ENCODE data around the gene GGTLC1. TPM values are rescaled to one million over a fixed set of nuclear protein-coding genes. Genes with fewer than 3 reads are reported as not detected.
"Not testable (repeated sequence)": the region's sequence is repeated elsewhere in the genome, so short reads cannot be mapped to it uniquely, and the experiment has no call there.

Gene GGTLC1
- total RNA-seq, 2 experiments from 2014 or later: not detected

DNA sequence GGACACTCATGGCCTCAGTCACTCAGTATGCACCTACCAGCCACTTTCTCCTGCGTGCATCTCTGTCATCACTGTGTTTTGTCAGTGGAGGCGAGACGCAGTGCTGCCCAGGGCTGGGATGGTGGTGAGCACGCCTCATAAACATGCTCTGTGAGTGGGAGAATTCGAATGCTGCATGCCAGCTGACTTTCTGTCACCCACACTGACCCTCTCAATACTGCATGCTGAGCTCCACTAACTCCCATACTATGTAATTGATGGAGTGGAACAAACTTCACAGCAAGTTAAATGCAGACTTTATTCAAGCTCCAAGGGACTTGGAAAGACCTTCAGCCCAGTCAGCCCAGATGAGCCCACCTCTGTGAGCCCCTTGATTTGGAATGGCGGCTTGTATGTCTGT, 22.7 kb upstream of the GGTLC1 start:
- CTCF ChIA-PET: no interaction called here
- no peaks in the 10 kb centered on the region for H3K4me1 Mint-ChIP-seq
- H3K27ac Mint-ChIP-seq: no peak overlapping the region
- H3K4me3 Mint-ChIP-seq: no peak overlapping the region
- intact Hi-C loops (cut with DNase I, micrococcal nuclease): loop anchor here in 1 of 2 experiments (10.0 kb wide), 1 partner anchor 94 kb away; no protein-coding TSS in a partner anchor
- no peak for DNase-seq
- no peak for ATAC-seq
- POLR2A ChIA-PET: no interaction called here
- no peaks in the 10 kb centered on the region for H3K9me3 Mint-ChIP-seq (ENCODE audit: low read depth)
- no peaks in the 10 kb centered on the region for H3K36me3 Mint-ChIP-seq (ENCODE audit: low read depth)
- peaks cover 4% of the 10 kb centered on the region for H3K27me3 Mint-ChIP-seq

DNA sequence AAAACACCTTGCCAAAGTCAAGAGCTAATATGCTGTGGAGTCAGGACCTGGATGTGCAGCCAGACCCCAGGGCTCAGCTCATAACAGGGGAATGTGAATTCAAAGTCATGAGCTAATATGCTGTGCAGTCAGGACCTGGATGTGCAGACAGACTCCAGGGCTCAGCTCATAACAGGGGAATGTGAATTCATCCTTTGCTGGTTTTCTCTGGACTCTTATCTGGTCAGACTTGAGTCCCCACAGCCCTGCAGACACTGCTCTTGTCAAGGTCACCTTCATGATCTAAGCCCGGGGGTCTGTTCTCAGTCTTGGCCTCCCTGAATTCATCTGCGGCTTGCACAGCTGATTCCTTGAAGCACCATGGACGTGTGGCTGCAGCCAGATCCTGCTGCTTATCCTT, 19.2 kb upstream of the GGTLC1 start:
- Mint-ChIP-seq H3K4me3 (no peak overlapping the region), H3K27ac (no peak overlapping the region), H3K4me1 (no peaks in the 10 kb centered on the region), H3K9me3 (ENCODE audit: low read depth) (no peaks in the 10 kb centered on the region), H3K36me3 (ENCODE audit: low read depth) (no peaks in the 10 kb centered on the region), H3K27me3 (no peaks in the 10 kb centered on the region)
- ChIA-PET POLR2A (no interaction called here), CTCF (no interaction called here)
- intact Hi-C loops (cut with DNase I, micrococcal nuclease): loop anchor here in 1 of 2 experiments (10.0 kb wide), 1 partner anchor 907 kb away; no protein-coding TSS in a partner anchor
- DNase-seq (no peak), ATAC-seq (no peak)

DNA sequence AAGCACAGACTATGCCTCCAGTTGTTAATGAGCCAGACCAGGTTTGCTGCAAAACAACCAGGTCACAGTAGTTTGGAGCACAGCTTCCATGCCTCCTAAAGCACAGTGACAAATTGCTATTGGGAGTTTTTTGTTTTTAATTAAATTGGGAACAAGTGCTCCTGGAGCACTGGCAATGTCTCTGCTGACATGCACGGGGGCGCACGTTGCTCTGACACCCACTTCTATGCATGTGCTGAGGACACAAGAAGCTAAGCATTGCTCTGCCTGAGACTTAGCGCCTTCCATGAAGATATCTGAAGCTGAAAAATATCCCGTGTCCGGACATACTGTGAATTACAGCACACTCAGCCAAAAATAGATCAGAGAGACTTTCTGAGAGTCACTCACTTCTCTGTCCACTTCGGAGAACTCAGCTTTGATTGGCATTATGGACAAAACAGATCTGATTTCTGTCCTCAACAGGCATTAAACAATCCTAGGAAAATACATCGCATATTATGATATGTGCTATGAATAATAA, 18.6 kb upstream of the GGTLC1 start:
- Mint-ChIP-seq H3K4me1 (no peaks in the 10 kb centered on the region), H3K36me3 (ENCODE audit: low read depth) (no peaks in the 10 kb centered on the region), H3K4me3 (no peak overlapping the region), H3K27me3 (no peaks in the 10 kb centered on the region), H3K9me3 (ENCODE audit: low read depth) (no peaks in the 10 kb centered on the region), H3K27ac (no peak overlapping the region)
- intact Hi-C loops (cut with DNase I, micrococcal nuclease): loop anchor here in 1 of 2 experiments (10.0 kb wide), 1 partner anchor 908 kb away; no protein-coding TSS in a partner anchor
- POLR2A ChIA-PET: no interaction called here
- DNase-seq (no peak), ATAC-seq (no peak)
- CTCF ChIA-PET: interaction anchor here (1.2 kb wide), 1 partner anchor 10 kb away, joined by 3 read pairs; no protein-coding TSS in a partner anchor

DNA sequence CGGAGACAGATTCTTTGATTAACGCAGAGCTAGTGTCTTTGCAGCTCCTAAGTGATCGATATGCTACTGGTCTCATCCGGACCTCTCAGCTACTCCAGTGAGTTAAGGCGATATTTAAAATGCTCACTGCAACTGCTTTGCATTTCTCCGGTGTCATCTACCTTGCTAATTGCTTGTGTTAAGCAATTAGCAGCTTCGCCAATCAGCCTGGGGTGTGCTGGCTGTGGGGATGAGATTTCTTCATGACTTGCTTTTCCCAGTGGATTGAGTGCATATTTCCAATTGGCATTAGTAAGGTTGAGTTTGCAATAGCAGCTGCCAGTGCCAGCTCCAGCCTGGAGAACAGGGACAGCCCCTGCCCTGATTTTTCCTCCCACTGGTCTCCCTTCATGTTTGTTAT, 18.0 kb upstream of the GGTLC1 start:
- Mint-ChIP-seq H3K4me3 (no peak overlapping the region), H3K36me3 (ENCODE audit: low read depth) (no peaks in the 10 kb centered on the region), H3K9me3 (ENCODE audit: low read depth) (no peaks in the 10 kb centered on the region), H3K27ac (no peak overlapping the region), H3K4me1 (no peaks in the 10 kb centered on the region), H3K27me3 (no peaks in the 10 kb centered on the region)
- ATAC-seq (no peak), DNase-seq (no peak)
- intact Hi-C loops (cut with DNase I, micrococcal nuclease): loop anchor here in 1 of 2 experiments (10.0 kb wide), 1 partner anchor 908 kb away; no protein-coding TSS in a partner anchor
- POLR2A ChIA-PET: no interaction called here
- CTCF ChIA-PET: interaction anchor here (1.2 kb wide), 1 partner anchor 10 kb away, joined by 3 read pairs; no protein-coding TSS in a partner anchor

DNA sequence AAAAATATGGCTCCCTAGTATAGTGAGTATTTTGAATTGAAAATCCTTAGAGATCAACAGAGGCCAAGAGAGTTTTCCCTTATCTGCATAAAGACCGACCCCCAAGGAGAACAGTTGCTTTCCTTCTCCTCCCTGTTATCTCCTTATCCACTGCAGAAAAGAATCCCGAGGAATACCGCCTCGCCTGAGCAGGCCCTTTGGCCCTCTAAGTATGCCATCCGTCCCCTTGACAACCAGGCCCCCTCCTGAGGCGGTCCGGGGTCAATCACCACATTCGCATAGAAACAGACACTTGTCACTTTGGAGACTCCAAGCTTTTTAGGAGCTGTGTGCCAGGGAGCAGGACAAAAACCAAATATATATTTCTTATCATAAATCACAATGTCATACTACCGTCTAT, 15.9 kb upstream of the GGTLC1 start:
- no peaks in the 10 kb centered on the region for H3K27me3 Mint-ChIP-seq
- no peak overlapping the region for H3K4me3 Mint-ChIP-seq
- intact Hi-C loops (cut with DNase I, micrococcal nuclease): loop anchor here in 1 of 2 experiments (5.0 to 10.0 kb wide), 2 partner anchors 158 to 910 kb away; no protein-coding TSS in a partner anchor
- no peaks in the 10 kb centered on the region for H3K9me3 Mint-ChIP-seq (ENCODE audit: low read depth)
- DNase-seq: no peak
- ChIA-PET CTCF (interaction anchor here (1.3 kb wide), 1 partner anchor 950 kb away, joined by 3 read pairs; no protein-coding TSS in a partner anchor), POLR2A (no interaction called here)
- no peaks in the 10 kb centered on the region for H3K4me1 Mint-ChIP-seq
- ATAC-seq: no peak
- H3K36me3 Mint-ChIP-seq (ENCODE audit: low read depth): no peaks in the 10 kb centered on the region
- no peak overlapping the region for H3K27ac Mint-ChIP-seq

DNA sequence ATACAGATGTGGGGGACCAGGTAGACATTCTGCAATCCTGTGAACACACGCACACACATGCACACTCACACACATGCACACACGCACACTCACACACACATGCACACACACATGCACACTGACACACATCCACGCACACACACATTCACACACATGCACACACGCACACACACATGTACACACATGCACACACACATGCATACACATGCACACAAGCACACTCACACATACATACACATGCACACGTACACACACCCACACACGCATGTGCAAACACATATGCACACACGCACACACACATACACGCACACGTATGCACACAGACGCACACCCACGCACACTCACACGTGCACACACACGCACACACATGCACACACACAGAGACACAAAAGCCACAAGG, 14.3 kb upstream of the GGTLC1 start:
- ChIA-PET POLR2A (no interaction called here), CTCF (no interaction called here)
- DNase-seq (no peak), ATAC-seq (no peak)
- Mint-ChIP-seq H3K27ac (no peak overlapping the region), H3K4me1 (no peaks in the 10 kb centered on the region), H3K9me3 (ENCODE audit: low read depth) (no peaks in the 10 kb centered on the region), H3K27me3 (no peaks in the 10 kb centered on the region), H3K36me3 (ENCODE audit: low read depth) (no peaks in the 10 kb centered on the region), H3K4me3 (no peak overlapping the region)
- intact Hi-C loops (cut with DNase I, micrococcal nuclease): loop anchor here in 1 of 2 experiments (5.0 to 10.0 kb wide), 2 partner anchors 159 to 912 kb away; no protein-coding TSS in a partner anchor

DNA sequence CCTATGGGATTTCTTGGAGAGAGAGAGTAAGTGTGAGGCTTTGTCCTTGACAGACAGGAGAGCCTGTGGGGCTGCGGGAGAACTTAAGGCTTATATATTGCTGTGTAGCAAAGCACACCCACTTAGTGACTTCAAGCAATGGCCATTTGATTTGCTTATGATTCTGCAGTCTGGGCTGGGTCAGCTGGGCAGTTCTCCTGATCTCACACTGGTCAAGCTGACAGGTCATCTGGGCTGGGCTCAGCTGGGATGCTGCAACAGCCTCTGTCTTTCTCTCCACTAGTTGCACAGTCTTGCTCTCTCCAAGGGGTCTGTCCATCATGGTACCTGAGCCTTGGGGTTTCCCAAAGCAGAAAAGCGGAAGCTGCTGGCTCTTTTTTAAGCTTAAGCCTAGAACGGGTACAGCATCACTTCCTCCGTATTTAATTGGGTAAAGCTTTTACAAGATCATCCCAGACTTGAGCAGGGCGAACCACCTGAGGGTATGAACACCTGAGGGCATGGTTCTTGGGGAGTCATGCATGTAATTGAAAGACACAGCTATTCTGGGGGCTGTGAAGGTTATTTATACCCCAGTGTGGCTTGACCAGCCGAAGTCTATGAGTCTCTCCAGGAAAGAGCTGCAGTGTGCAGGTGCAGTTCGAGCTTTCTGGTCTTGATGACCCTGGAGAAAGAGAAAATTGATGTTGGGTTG, 13.3 kb upstream of the GGTLC1 start:
- Mint-ChIP-seq H3K4me1 (no peaks in the 10 kb centered on the region), H3K4me3 (no peak overlapping the region), H3K36me3 (ENCODE audit: low read depth) (no peaks in the 10 kb centered on the region), H3K27ac (no peak overlapping the region), H3K27me3 (no peaks in the 10 kb centered on the region), H3K9me3 (ENCODE audit: low read depth) (no peaks in the 10 kb centered on the region)
- intact Hi-C loops (cut with DNase I, micrococcal nuclease): loop anchor here in 1 of 2 experiments (5.0 to 10.0 kb wide), 2 partner anchors 160 to 913 kb away; no protein-coding TSS in a partner anchor
- ChIA-PET POLR2A (no interaction called here), CTCF (interaction anchor here (0.8 to 1.3 kb wide), 5 partner anchors 12 to 100 kb away, joined by 3 to 5 read pairs (median 3); no protein-coding TSS in a partner anchor)
- DNase-seq: no peak
- ATAC-seq: no peak

DNA sequence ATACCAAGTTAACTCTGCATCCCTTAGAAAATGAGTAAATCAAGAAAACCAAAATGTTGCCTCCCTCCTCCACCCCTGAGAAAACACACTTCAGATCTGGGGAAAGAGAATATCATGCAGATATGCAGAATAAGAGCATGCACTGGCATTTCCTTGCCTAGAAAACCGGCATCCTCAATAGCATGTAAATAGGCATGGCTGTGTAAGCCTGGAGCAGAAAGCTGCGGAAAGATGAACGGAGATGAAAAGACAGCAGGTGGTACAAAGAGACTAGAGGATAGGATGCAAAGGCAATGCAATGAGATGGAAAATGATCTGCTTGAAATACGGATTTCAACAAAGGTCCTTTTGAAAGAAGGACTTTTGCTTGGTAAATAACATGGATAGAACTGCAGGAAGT, 10.3 kb upstream of the GGTLC1 start:
- intact Hi-C loops (cut with DNase I, micrococcal nuclease): loop anchor here (5.0 kb wide), 2 partner anchors 112 to 202 kb away; no protein-coding TSS in a partner anchor
- H3K27me3 Mint-ChIP-seq: no peaks in the 10 kb centered on the region
- no peaks in the 10 kb centered on the region for H3K36me3 Mint-ChIP-seq (ENCODE audit: low read depth)
- H3K9me3 Mint-ChIP-seq (ENCODE audit: low read depth): no peaks in the 10 kb centered on the region
- CTCF ChIA-PET: no interaction called here
- POLR2A ChIA-PET: no interaction called here
- no peak overlapping the region for H3K4me3 Mint-ChIP-seq
- H3K27ac Mint-ChIP-seq: no peak overlapping the region
- no peaks in the 10 kb centered on the region for H3K4me1 Mint-ChIP-seq
- ATAC-seq (no peak), DNase-seq (no peak)

DNA sequence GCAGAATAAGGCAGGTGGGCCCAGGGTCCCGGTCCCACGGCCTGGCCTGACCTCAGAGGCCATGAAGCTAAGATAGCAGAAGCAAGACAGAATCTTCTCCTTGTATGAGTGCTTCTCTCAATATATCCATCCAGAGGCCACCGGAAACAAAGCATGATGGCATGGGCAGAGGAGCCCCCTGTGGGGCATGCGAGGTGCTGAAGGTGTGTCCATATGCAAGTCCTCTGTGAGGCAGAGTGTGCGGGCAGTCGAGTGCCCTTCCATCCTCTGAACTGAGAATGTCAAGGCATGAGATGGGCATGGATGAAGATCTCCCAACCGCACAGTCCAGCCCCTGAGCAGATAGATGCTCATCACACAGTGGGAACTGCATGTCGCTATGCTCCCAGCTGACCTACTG, 9.8 kb upstream of the GGTLC1 start:
- CTCF ChIA-PET: interaction anchor here (0.6 kb wide), 1 partner anchor 60 kb away, joined by 7 read pairs; no protein-coding TSS in a partner anchor

DNA sequence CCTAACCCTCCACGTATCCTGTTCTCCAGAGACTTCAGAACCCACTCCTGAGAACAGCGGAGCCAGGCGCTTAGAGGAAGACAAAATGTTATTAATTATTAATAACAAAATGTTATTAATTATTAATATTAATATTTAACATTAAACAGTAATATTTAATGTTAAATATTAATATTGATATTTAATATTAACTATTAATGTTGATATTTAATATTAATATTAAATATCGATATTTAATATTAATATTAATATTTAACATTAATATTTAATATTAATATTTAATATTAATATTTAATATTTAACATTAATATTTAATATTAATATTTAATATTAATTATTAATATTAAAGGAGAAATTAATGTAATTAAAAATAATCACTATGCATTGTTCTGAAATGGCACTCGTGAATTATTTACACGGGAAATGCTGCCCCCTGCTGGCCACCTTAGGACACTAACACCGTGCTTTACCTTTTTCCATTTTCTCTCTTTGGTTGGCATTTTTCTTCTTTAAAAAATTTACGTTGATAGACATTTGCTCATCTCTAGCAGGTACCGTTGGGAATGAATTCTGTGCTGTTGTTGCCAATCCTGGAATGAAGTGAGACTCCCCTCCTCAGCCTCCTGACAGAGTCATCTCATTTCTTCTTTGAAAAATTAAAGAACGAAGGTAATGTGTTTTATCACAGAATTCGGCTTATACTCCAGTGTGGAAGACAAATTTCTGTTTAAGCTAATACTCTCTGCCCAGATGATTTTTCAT, 7.5 kb upstream of the GGTLC1 start:
- ChIA-PET CTCF (interaction anchor here (0.7 to 1.2 kb wide), 4 partner anchors 32 to 104 kb away, joined by 3 to 6 read pairs (median 4); no protein-coding TSS in a partner anchor), POLR2A (no interaction called here)
- DNase-seq (peak; percentile 75), ATAC-seq (no peak)
- Mint-ChIP-seq H3K9me3 (ENCODE audit: low read depth) (no peaks in the 10 kb centered on the region), H3K36me3 (ENCODE audit: low read depth) (no peaks in the 10 kb centered on the region), H3K4me1 (no peaks in the 10 kb centered on the region), H3K27ac (no peak overlapping the region), H3K4me3 (no peak overlapping the region), H3K27me3 (no peaks in the 10 kb centered on the region)
- intact Hi-C loops (cut with DNase I, micrococcal nuclease): loop anchor here (2.0 to 5.0 kb wide), 3 partner anchors 105 to 199 kb away; no protein-coding TSS in a partner anchor

More for the DNA sequence above, 9.8 kb upstream of the GGTLC1 start:
- no peak for ATAC-seq
- H3K4me1 Mint-ChIP-seq: no peaks in the 10 kb centered on the region
- no peaks in the 10 kb centered on the region for H3K9me3 Mint-ChIP-seq (ENCODE audit: low read depth)
- H3K27me3 Mint-ChIP-seq: no peaks in the 10 kb centered on the region
- intact Hi-C loops (cut with DNase I, micrococcal nuclease): loop anchor here (5.0 kb wide), 2 partner anchors 111 to 201 kb away; no protein-coding TSS in a partner anchor
- no peak overlapping the region for H3K27ac Mint-ChIP-seq
- POLR2A ChIA-PET: no interaction called here
- no peak for DNase-seq
- no peak overlapping the region for H3K4me3 Mint-ChIP-seq
- no peaks in the 10 kb centered on the region for H3K36me3 Mint-ChIP-seq (ENCODE audit: low read depth)

DNA sequence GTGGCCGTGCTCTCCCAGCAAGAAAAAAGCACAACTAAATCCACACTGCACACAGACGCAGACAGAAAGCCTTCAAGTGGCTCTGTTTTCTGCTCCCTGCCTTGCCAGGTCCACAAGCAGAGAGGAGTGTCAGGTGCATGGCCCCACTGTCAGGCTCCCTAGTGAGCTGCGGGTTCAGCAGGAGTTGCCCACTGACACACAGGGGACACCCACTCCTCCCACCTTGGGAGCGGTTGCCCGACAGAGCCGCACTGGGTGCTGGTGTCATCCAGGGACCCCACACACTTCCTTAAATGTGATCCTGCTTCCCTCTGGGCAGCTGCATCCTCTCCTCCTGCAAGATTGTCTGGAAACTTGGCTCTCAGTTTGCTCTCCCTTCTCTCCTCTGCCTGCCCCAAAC, 6.7 kb upstream of the GGTLC1 start:
- DNase-seq: peak; percentile 13

More for the DNA sequence above, 6.7 kb upstream of the GGTLC1 start:
- intact Hi-C loops (cut with DNase I, micrococcal nuclease): loop anchor here (5.0 kb wide), 2 partner anchors 108 to 198 kb away; no protein-coding TSS in a partner anchor
- H3K4me3 Mint-ChIP-seq; H3K27ac Mint-ChIP-seq; ATAC-seq; POLR2A ChIA-PET; CTCF ChIA-PET; H3K36me3 Mint-ChIP-seq (ENCODE audit: low read depth); H3K4me1 Mint-ChIP-seq; H3K9me3 Mint-ChIP-seq (ENCODE audit: low read depth); H3K27me3 Mint-ChIP-seq: not testable (repeated sequence)

Data from activated CD4-positive, alpha-beta T cell treated with anti-CD3 and anti-CD28 coated beads for 36 hours (primary cell).